SU-DHL-6 (cell line): ENCODE data around the gene FKBP2.

Experiments used
- H2AFZ ChIP-seq: fragments of 200-600 bp; sonication (generic); 2 replicates; pipeline ENCODE4 v1.6.1; 2014; ENCODE audit warnings: low read depth, mild to moderate bottlenecking, moderate library complexity, mixed read lengths, antibody characterized with exemption, low read length; ENCODE audit not compliant: severe bottlenecking
- H3F3A ChIP-seq: fragments of 200-600 bp; shearing (Covaris generic); 2 replicates; pipeline ENCODE4 v1.6.0; 2016; ENCODE audit warnings: antibody characterized with exemption, mild to moderate bottlenecking; ENCODE audit not compliant: insufficient read depth
- H3K27ac ChIP-seq: fragments of 200-600 bp; sonication (generic); 2 replicates; pipeline ENCODE4 v1.5.1; 2016; ENCODE audit warnings: low read depth, mild to moderate bottlenecking, low read length, moderate library complexity, mixed read lengths
- H3K27me3 ChIP-seq: fragments of 200-600 bp; sonication (generic), shearing (Covaris generic); 2 replicates; pipeline ENCODE4 v1.6.0; 2014; ENCODE audit warnings: mild to moderate bottlenecking, low read length
- H3K36me3 ChIP-seq: fragments of 200-600 bp; sonication (generic); 2 replicates; pipeline ENCODE4 v1.6.1; 2014; ENCODE audit warnings: mild to moderate bottlenecking, low read length, mixed read lengths
- H3K4me2 ChIP-seq: fragments of 300-600, 200-600 bp; shearing (Covaris generic), sonication (generic); 2 replicates; pipeline ENCODE4 v1.6.0; 2014; ENCODE audit warnings: low read length, low read depth, mild to moderate bottlenecking; ENCODE audit not compliant: poor library complexity, severe bottlenecking
- H3K4me3 ChIP-seq: fragments of 200-600 bp; sonication (generic); 2 replicates; pipeline ENCODE4 v1.5.1; 2014; ENCODE audit warnings: antibody characterized with exemption, low read length, mild to moderate bottlenecking, mixed read lengths; ENCODE audit not compliant: insufficient read depth, poor library complexity, severe bottlenecking
- H3K79me2 ChIP-seq: fragments of 200-600 bp; sonication (generic); 2 replicates; pipeline ENCODE4 v1.6.1; 2014; ENCODE audit warnings: mild to moderate bottlenecking, low read length, moderate library complexity; ENCODE audit not compliant: insufficient read depth
- H3K9ac ChIP-seq: fragments of 200-600 bp; sonication (generic); 2 replicates; pipeline ENCODE4 v1.7.0; 2014; ENCODE audit warnings: mild to moderate bottlenecking, low read length
- H3K9me2 ChIP-seq: fragments of 200-600 bp; sonication (generic); replicated peaks from 2 replicates; pipeline ENCODE4 v1.6.1; 2014; ENCODE audit warnings: low read length; ENCODE audit not compliant: insufficient read depth
- H3K9me3 ChIP-seq: fragments of 200-600 bp; sonication (generic); 2 replicates; pipeline ENCODE4 v1.6.1; 2014; ENCODE audit warnings: low read length, mixed read lengths; ENCODE audit not compliant: insufficient read depth
- H4K20me1 ChIP-seq: fragments of 200-600 bp; sonication (generic); 2 replicates; pipeline ENCODE4 v1.6.1; 2014; ENCODE audit warnings: low read depth, mild to moderate bottlenecking, antibody characterized with exemption, low read length, moderate library complexity, mixed read lengths
- EZH2phosphoT487 ChIP-seq: fragments of 200-600 bp; sonication (generic), shearing (Covaris generic); conservative IDR thresholded peaks from 2 replicates; pipeline ENCODE4 v1.6.1; 2018; ENCODE audit warnings: mild to moderate bottlenecking, antibody characterized with exemption, low read length, moderate library complexity, mixed read lengths
- TF ChIP-seq, protein P1 (sequence below): fragments of 200-600 bp; sonication (generic); IDR thresholded peaks from one replicate; pipeline ENCODE4 v1.5.1; 2017; ENCODE audit warnings: antibody characterized with exemption, mild to moderate bottlenecking, low read length, moderate library complexity; ENCODE audit not compliant: insufficient read depth, poor library complexity, severe bottlenecking

FKBP2 gene

DNA sequence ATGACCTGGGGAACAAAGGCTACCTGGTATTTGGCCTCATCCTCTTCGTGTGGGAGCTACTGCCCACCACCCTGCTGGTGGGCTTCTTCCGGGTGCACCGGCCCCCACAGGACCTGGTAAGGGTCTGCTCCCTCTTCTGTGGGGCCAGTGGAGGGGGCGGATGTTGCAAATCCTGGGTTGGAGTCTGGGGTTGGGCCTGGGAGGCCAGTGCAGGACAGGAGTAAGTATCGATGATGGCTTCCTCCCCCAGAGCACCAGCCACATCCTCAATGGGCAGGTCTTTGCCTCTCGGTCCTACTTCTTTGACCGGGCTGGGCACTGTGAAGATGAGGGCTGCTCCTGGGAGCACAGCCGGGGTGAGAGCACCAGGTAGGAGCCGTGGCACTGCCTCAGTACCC is 47.5 kb downstream of the FKBP2 start:
- Histone ChIP-seq H3F3A (peaks cover 4% of the 10 kb centered on the region; the same call in 1 of the 2 replicates), H3K27me3 (no peaks in the 10 kb centered on the region), H3K79me2 (0 out of 2 replicates have a peak, but pooled peaks cover 1% of the 10 kb centered on the region), H3K9me3 (no peaks in the 10 kb centered on the region), H3K9me2 (no peaks in the 10 kb centered on the region), H3K4me2 (no peak overlapping the region), H3K36me3 (no peaks in the 10 kb centered on the region), H3K4me3 (no peak overlapping the region), H3K27ac (no peak overlapping the region), H2AFZ (no peak overlapping the region), H4K20me1 (no peaks in the 10 kb centered on the region), H3K9ac (no peak overlapping the region)
- TF ChIP-seq, protein P1, sequence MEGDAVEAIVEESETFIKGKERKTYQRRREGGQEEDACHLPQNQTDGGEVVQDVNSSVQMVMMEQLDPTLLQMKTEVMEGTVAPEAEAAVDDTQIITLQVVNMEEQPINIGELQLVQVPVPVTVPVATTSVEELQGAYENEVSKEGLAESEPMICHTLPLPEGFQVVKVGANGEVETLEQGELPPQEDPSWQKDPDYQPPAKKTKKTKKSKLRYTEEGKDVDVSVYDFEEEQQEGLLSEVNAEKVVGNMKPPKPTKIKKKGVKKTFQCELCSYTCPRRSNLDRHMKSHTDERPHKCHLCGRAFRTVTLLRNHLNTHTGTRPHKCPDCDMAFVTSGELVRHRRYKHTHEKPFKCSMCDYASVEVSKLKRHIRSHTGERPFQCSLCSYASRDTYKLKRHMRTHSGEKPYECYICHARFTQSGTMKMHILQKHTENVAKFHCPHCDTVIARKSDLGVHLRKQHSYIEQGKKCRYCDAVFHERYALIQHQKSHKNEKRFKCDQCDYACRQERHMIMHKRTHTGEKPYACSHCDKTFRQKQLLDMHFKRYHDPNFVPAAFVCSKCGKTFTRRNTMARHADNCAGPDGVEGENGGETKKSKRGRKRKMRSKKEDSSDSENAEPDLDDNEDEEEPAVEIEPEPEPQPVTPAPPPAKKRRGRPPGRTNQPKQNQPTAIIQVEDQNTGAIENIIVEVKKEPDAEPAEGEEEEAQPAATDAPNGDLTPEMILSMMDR: no peak
- TF ChIP-seq EZH2phosphoT487: no peak

DNA sequence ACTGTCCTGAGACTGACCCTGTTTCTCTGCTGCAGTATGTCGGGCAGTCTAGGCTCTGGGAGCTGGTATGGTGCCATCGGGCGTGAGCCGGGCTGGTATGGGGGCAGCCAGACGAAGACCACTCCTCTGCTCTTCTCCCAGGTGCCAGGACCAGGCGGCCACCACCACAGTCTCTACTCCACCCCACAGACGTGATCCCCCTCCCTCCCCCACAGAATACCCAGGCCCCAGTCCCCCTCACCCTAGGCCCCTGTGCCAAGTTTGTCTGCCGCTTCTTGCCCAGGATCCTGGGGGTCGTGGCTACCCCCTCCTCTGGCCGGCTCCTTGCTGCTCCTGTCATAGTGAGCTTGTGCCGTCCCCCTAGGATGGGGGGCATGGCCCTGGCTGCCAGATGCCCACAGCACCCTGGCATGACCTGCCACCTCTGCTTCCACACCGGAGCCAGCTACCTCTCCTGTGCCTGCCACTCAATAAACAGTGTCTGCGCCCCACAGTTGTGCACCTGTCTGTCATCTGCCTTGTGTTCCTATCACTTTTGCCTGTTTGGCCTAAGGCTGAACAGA is 48.2 kb downstream of the FKBP2 start:
- Histone ChIP-seq H3K79me2 (no peaks in the 10 kb centered on the region), H3K9me3 (no peaks in the 10 kb centered on the region), H3K4me3 (no peak overlapping the region), H3K9ac (no peak overlapping the region), H3K27ac (no peak overlapping the region), H2AFZ (no peak overlapping the region), H3K9me2 (no peaks in the 10 kb centered on the region), H3K36me3 (no peaks in the 10 kb centered on the region), H3K27me3 (no peaks in the 10 kb centered on the region), H3F3A (peaks cover 4% of the 10 kb centered on the region; the same call in 1 of the 2 replicates), H4K20me1 (no peaks in the 10 kb centered on the region), H3K4me2 (no peak overlapping the region)
- no peak for TF ChIP-seq EZH2phosphoT487
- TF ChIP-seq, protein P1: no peak

DNA sequence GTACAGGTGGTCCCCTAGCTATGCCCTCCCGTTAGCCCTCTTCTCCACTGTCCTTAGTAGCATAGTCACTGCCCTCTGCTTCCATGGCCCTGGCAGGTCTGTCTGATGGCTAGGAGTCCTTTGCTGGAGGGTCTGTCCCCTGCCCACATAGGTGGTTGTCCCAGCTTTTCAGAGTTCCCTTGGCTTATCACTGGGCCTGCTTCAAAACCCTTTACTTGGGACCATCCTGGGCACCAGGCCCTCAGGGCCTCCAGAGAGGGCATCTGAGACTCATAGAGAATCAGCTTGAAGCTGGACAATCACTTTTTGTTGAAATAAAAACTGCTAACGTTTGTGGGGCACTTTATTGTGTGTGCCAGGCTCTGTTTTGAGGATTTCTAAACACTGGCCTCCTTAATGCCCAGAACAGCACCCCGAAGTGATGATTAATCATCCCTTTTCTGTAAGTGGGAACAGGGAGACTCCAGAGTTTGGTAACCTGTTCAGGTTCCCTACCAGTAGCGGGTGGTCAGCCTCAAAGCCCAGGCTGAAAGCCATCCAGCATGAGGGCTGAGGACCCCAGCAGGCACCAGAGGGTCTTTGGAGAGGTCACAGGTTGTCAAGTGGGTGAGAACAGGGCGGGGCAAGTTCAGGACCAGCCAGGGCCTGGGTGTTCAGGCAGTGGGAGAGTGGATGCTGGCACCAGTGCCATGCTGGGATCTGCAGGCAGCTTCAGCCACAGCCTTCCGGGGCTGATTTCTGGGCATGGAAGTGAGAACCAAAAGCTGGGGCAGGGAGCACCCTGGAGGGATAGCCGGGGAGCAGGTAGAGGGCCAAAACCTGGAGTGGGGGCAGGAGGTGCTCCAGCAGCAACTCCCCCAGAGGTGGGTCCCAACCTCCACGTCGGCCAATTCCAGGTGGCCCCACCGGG is 49.7 kb downstream of the FKBP2 start:
- H3K4me3 ChIP-seq: no peak overlapping the region
- no peak overlapping the region for H3K4me2 ChIP-seq
- H3K27me3 ChIP-seq: no peaks in the 10 kb centered on the region
- no peaks in the 10 kb centered on the region for H3F3A ChIP-seq
- no peak overlapping the region for H3K27ac ChIP-seq
- H3K9me3 ChIP-seq: no peaks in the 10 kb centered on the region
- H3K9ac ChIP-seq: no peak overlapping the region
- no peaks in the 10 kb centered on the region for H3K9me2 ChIP-seq
- H4K20me1 ChIP-seq: no peaks in the 10 kb centered on the region
- H3K36me3 ChIP-seq: no peaks in the 10 kb centered on the region
- no peak for TF ChIP-seq EZH2phosphoT487
- TF ChIP-seq, protein P1: no peak
- H2AFZ ChIP-seq: no peak overlapping the region
- H3K79me2 ChIP-seq: no peaks in the 10 kb centered on the region
